Measurements from ENCODE around the gene ANO3.

Gene ANO3

GRCh38 chr11:26651916-26652315, 320.0 kb downstream of the ANO3 start:
- TF ChIP-seq, protein P1, sequence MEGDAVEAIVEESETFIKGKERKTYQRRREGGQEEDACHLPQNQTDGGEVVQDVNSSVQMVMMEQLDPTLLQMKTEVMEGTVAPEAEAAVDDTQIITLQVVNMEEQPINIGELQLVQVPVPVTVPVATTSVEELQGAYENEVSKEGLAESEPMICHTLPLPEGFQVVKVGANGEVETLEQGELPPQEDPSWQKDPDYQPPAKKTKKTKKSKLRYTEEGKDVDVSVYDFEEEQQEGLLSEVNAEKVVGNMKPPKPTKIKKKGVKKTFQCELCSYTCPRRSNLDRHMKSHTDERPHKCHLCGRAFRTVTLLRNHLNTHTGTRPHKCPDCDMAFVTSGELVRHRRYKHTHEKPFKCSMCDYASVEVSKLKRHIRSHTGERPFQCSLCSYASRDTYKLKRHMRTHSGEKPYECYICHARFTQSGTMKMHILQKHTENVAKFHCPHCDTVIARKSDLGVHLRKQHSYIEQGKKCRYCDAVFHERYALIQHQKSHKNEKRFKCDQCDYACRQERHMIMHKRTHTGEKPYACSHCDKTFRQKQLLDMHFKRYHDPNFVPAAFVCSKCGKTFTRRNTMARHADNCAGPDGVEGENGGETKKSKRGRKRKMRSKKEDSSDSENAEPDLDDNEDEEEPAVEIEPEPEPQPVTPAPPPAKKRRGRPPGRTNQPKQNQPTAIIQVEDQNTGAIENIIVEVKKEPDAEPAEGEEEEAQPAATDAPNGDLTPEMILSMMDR (IDR thresholded peaks at IDR 0.05; ENCODE audit: extremely low read depth, missing control alignments): no peak
- no peak for DNase-seq (ENCODE audit: low spot score)

DNA sequence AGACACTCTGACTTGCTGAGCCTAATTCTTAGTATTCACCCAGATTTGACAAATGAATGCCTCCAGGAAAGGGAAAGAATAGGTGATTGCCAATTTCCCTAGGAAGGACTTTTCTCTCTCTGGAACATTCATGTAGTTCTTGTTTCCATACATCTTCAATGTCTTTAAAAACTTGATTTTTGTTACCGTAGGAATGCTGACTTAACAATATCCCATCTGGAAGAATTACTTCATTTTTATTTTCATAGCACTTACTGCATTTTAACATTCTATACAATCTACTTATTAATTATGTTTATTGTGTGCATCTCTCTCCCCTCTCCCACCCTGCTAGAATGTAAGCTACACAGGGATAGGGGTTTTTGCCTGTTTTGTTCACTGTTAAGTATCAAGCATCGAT, 323.4 kb downstream of the ANO3 start:
- TF ChIP-seq, protein P1 (IDR thresholded peaks at IDR 0.05; ENCODE audit: extremely low read depth, missing control alignments): no peak
- no peak for DNase-seq (ENCODE audit: low spot score)

- DNase-seq (ENCODE audit: low spot score): no peak
Observed at GRCh38 chr11:26662916-26663315, 331.0 kb downstream of the ANO3 start.

GRCh38 chr11:26665036-26665435, 333.1 kb downstream of the ANO3 start:
- TF ChIP-seq, protein P1 (IDR thresholded peaks at IDR 0.05; ENCODE audit: extremely low read depth, missing control alignments): no peak

More at GRCh38 chr11:26662916-26663315, 331.0 kb downstream of the ANO3 start:
- TF ChIP-seq, protein P1 (IDR thresholded peaks at IDR 0.05; ENCODE audit: extremely low read depth, missing control alignments): no peak

DNA sequence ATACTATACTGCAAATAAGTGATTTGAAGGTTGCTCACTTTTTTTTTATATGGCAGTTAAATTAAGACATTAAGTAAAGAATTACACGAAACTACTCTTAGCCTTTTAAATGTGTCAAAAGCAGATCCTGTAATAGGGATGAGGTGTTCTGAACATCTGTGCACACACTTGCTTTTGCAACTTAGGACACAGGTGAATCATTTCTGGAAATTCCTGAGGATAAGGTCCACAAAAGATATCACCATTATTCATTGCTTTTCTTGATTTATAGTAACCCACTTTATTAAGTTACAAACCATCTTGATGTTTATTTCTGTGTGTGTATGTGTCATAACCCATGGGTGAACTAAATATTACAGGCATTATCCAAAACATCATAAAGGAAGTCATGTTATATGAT, 334.0 kb downstream of the ANO3 start:
- TF ChIP-seq, protein P1 (IDR thresholded peaks at IDR 0.05; ENCODE audit: extremely low read depth, missing control alignments): no peak
- no peak for DNase-seq (ENCODE audit: low spot score)

More at GRCh38 chr11:26665036-26665435, 333.1 kb downstream of the ANO3 start:
- no peak for DNase-seq (ENCODE audit: low spot score)

DNA sequence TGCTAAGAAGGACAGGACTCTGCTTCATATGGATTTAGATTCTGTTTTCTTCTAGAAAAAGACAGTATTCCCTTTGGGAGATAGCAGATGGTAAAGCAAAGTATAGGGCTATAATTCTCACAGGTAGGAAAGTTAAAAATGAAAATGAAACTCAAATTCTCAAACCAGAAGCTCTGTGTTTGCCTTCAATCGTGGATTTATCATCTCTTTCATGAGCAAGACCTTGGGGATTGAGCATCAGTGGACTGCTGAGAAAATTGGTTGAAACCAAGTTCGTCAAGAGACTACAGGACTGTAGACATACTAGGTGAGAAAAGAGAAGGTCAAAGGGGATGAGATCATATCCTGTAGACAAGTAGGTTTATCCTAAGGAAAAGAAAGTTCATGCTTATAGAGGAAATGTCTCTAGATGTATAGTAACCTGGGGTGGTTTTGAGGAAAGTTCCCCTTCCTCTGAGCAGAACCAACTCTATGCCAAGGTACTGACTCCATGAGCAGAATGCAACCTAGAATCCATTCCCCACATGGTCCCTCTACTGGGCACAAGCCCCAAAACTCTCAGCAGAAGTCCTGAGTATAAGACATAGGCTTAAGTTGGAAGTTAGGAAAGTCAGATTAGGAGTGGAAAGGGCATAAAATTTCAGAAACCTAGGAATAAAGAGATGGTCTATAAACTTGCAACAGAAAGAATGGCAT, 343.5 kb downstream of the ANO3 start:
- DNase-seq (ENCODE audit: low spot score): no peak
- TF ChIP-seq, protein P1 (IDR thresholded peaks at IDR 0.05; ENCODE audit: extremely low read depth, missing control alignments): no peak

- no peak for DNase-seq (ENCODE audit: low spot score)
- TF ChIP-seq, protein P1 (IDR thresholded peaks at IDR 0.05; ENCODE audit: extremely low read depth, missing control alignments): no peak
Observed at GRCh38 chr11:26676641-26677040, 344.7 kb downstream of the ANO3 start.

Measured in GM20000 (cell line).